ENCODE results near the gene GRN.
"Not testable (repeated sequence)": the region's sequence is repeated elsewhere in the genome, so short reads cannot be mapped to it uniquely, and the experiment has no call there.

Gene GRN

DNA sequence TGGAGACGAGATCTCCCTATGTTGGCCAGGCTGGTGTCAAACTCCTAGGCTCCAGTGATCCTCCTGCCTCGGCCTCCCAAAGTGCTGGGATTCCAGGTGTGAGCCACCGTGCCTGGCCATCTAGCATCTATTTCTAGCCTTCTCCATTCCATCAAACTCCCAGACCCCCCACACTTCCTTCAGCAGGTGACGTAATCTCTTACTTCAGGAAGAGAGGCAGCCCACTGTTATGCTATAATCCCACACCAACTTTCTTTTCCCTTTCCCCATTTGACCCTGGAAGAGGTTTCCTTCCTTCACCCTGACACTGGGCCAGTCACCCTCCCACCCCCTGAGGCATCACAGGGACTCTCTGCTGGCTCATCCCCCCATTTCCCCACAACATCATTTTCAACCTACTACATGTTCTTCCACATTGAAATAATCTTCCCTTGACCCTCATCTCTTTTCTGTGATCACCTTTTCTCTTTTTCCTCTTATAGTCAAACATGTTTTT, 36.8 kb downstream of the GRN start:
- DNase-seq (ENCODE audit: extremely low read depth in 1 of 2, low read depth in 1 of 2) = no peak

DNA sequence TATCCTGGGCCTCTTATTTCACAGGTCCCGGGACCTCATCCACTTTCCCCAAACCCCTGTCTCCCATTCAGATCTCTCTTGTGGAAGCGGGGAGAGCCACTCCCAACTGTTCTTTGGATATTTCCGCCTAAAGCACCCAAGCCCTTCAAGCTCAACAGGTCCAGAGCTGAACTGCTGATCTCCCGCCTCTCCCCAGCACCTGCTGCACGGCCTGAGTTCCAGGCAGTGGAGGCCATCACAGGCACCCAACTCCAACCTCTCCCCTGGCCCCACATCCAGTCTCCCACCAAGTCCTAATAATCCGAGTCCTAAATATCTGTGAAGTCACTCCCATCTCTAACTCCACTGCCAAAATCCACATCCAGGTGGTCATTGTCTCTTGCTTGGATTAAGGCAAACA, 37.8 kb downstream of the GRN start:
- DNase-seq (ENCODE audit: extremely low read depth in 1 of 2, low read depth in 1 of 2) = no peak

- DNase-seq (ENCODE audit: extremely low read depth in 1 of 2, low read depth in 1 of 2) = no peak
Observed at GRCh38 chr17:44383363-44383762, 38.3 kb downstream of the GRN start.

GRCh38 chr17:44383861-44384260, 38.8 kb downstream of the GRN start:
- DNase-seq (ENCODE audit: extremely low read depth in 1 of 2, low read depth in 1 of 2) = no peak

DNA sequence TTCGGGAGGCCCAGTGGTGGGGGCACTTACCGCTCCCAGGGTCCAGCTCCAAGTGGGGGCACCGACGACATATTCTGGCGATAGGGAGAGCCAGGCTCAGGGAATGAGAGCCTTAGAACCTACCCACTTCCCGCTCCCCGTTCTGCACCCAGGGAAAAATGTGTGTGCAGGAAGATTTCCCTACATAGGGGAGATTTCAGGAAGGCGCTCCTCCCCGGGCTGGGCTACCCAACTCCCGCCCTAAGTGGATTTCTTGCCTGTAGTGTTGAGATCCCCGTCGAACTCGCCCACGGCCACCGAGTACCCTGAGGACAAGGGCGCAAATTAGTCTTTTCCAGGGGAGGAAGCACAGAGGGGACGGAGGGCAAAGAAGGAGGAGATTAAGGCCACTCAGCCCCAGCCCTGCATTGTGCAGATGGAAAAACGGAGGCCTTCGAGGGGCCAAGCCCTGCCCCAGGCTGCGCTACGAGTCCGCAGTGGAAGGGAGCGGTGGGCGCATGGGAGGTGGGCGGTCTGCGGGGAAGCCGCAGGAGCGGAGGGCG, 39.2 kb downstream of the GRN start:
- no peak for DNase-seq (ENCODE audit: extremely low read depth in 1 of 2, low read depth in 1 of 2)

- no peak for DNase-seq (ENCODE audit: extremely low read depth in 1 of 2, low read depth in 1 of 2)
Observed at GRCh38 chr17:44384823-44385286, 39.8 kb downstream of the GRN start.

- DNase-seq (ENCODE audit: extremely low read depth in 1 of 2, low read depth in 1 of 2) = peak; percentile 56 to 72
Observed at GRCh38 chr17:44385287-44386181, 40.4 kb downstream of the GRN start.

GRCh38 chr17:44386182-44386525, 41.1 kb downstream of the GRN start:
- DNase-seq (ENCODE audit: extremely low read depth in 1 of 2, low read depth in 1 of 2) = no peak

DNA sequence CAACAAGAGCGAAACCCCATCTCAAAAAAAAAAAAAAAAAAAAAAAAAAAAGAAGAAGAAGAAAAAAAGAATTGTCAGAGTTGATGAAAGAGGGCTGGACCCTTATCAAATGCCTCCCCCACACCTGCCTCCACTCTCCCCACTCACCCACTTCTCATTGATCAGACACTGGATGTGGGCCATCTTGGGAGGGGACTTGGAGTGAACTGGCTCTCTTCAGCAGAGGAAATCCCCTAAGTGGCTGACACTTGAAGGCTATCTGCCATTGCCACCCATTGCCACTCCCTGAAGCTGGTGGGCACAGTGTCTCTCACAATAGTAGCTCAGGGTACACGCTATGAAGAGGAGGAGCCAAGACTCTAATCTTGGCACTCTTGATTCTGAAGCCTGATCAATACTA, 42.7 kb downstream of the GRN start:
- no peak for DNase-seq (ENCODE audit: extremely low read depth in 1 of 2, low read depth in 1 of 2)

- DNase-seq (ENCODE audit: extremely low read depth in 1 of 2, low read depth in 1 of 2) = no peak
Observed at GRCh38 chr17:44389281-44389680, 44.2 kb downstream of the GRN start, which contains the start of gene ITGA2B. TSS of gene ITGA2B (minus strand) at chr17:44389649. CDS start at chr17:44389473, 176 bp downstream.

DNA sequence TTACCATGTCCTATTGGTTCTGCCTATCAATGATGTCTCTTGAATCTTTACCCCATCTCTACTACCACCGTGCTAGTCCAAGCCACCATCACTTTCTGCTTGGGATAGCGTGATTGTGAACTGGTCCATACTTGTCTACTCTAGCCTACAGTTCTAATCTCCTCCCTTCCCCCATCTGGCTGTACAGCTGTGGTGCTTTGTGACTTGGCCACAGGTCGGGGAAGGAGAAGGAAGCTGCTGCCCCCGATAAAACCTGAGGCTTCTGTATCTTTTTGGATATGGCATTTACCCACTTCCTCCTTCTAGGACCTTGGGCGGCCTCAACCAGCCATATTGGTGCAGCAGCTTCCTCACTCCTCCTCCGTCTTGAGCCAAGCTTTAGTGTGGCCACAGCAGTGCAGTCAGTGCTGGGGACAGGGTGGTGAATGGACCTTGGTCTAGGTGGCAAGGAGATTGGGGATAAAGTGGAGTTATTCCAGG, 44.7 kb downstream of the GRN start:
- DNase-seq (ENCODE audit: extremely low read depth in 1 of 2, low read depth in 1 of 2) = no peak

- no peak for DNase-seq (ENCODE audit: extremely low read depth in 1 of 2, low read depth in 1 of 2)
Observed at GRCh38 chr17:44390250-44390870, 45.3 kb downstream of the GRN start.

GRCh38 chr17:44394112-44394511, 49.0 kb downstream of the GRN start:
- not testable (repeated sequence) for DNase-seq (ENCODE audit: extremely low read depth in 1 of 2, low read depth in 1 of 2)

DNA sequence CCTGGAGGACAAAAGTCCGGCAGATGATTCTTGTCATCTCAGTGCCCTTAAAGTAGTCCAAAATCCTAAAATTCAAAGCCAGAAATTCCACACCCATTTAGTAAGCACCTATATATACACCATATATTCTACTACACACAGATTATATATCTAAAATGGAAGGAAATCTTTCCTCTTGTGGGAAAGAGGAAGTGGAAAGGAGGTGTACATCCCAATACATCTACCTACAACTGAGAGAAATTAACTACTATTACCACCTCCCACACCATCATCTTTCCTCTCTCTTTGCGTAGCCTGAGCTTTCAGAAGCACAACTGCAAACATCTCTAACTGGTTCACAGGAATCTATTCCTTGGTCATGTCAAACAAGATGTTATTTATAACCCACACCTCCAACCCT, 49.7 kb downstream of the GRN start:
- DNase-seq (ENCODE audit: extremely low read depth in 1 of 2, low read depth in 1 of 2) = no peak

DNA sequence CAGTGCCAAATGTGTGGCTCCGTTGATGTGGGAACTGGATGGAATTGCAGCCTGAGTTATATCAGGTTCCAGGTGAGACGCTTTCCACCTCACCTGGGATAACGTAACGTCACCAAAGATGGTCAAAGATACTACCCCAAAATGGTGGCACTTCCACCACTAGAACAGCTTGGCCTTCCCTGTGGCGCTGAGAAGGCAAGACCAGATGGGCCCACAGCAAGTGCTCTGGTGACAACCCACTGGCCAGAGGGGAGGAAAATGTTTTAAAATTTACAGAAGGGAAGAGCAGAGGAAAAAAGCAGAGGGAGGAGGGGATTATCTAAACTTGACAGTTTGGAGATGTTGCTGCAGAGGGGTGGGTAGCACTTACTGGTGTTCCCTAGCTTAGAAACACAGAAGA, 51.8 kb downstream of the GRN start:
- no peak for DNase-seq (ENCODE audit: extremely low read depth in 1 of 2, low read depth in 1 of 2)

- DNase-seq (ENCODE audit: extremely low read depth in 1 of 2, low read depth in 1 of 2) = no peak
Observed at GRCh38 chr17:44397479-44398440, 52.7 kb downstream of the GRN start.

- DNase-seq (ENCODE audit: extremely low read depth in 1 of 2, low read depth in 1 of 2) = no peak
Observed at GRCh38 chr17:44398692-44399691, 53.9 kb downstream of the GRN start.

DNA sequence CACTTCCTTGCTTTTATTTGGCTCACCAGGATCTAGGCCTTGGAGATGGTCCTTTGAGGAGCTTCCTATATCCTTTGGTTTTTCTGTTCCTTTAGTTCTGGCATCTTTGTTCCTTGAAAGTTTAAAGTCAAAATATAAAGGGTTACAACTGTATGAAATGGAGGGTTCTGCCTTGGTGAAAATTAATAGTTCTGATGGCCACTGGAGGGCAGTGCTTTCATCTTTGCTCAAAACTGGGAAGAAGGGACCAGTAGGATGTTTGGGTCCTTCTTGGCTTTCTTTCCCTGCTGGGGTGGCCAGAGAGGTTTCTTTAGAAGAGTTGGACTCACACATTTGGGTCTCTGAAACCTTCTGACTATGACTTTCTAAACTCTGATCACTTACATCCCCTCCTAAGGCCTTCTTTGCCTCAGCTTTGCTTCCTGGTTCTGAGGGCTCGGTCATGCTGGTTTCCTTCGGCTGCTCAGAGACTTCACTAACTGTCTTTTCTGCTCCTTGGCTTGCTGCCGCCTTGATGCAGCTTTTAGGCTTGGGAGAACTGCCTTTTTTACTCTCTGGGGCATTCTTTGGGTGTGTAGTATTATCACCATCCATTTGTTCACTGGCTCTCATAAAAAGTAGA, 55.2 kb downstream of the GRN start:
- DNase-seq (ENCODE audit: extremely low read depth in 1 of 2, low read depth in 1 of 2) = no peak
